ENCODE results near the gene ZNF785. TPM values are rescaled to one million over a fixed set of nuclear protein-coding genes. Genes with fewer than 3 reads are reported as not detected.

The ZNF785 gene
- total and polyA plus RNA-seq, 2 of the 13 experiments (the other 11 are each of a cell fraction or from before 2014, with no cell fraction given): 0.01 TPM; not detected in 1

DNA sequence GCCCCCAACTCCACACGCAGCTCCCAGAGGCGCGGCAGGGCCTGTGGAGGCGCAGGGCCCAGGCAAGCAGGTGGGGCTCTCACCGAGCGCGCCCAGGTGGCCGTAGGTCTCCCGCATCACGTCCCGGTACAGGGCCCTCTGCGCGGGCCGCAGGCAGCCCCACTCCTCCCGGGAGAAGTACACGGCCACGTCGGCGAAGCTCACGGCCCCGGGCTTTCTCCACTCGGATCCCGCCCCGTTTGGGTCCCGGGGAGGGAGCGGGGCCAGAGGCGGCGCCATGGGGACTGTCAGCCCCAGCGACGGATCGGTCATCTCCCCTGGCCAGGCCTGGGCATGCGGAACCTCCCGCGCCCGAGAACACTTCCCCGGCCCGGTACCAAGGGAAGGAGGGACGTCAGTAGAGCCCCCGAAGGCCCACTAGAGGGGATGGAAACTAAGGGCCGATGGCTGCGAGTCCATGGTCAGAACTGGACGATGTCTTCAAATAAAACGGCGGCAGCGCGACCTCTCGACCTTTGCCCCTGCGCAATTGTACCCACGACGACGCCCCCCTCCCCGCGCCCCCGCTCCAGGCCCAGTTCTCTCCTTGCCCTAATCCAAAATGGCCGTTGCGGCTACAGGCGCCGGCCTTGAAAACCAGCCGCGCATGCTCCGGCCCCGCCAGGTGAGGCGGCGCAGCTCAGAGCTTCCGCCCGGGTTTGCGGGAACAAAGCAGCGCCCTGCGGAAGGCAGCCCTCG is 51.0 kb downstream of the ZNF785 start, which contains the start of gene ZNF747 (continued):
- TF ChIP-seq, protein P1, sequence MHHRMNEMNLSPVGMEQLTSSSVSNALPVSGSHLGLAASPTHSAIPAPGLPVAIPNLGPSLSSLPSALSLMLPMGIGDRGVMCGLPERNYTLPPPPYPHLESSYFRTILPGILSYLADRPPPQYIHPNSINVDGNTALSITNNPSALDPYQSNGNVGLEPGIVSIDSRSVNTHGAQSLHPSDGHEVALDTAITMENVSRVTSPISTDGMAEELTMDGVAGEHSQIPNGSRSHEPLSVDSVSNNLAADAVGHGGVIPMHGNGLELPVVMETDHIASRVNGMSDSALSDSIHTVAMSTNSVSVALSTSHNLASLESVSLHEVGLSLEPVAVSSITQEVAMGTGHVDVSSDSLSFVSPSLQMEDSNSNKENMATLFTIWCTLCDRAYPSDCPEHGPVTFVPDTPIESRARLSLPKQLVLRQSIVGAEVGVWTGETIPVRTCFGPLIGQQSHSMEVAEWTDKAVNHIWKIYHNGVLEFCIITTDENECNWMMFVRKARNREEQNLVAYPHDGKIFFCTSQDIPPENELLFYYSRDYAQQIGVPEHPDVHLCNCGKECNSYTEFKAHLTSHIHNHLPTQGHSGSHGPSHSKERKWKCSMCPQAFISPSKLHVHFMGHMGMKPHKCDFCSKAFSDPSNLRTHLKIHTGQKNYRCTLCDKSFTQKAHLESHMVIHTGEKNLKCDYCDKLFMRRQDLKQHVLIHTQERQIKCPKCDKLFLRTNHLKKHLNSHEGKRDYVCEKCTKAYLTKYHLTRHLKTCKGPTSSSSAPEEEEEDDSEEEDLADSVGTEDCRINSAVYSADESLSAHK (CRISPR knock-in tag; IDR thresholded peaks at IDR 0.05; ENCODE audit: borderline replicate concordance): 0 out of 2 replicates have a peak, but pooled peaks have one; percentile 15
- TF ChIP-seq RFX5 (IDR thresholded peaks at IDR 0.05; ENCODE audit: low read depth, low read length) (no peak), HNF1B (CRISPR knock-in tag; IDR thresholded peaks at IDR 0.05) (peak; percentile 77), ZNF350 (CRISPR knock-in tag; IDR thresholded peaks at IDR 0.05; ENCODE audit: borderline replicate concordance, low read depth) (peak; percentile 91; the same call in 1 of the 2 replicates), FOXK1 (CRISPR knock-in tag; IDR thresholded peaks at IDR 0.05; ENCODE audit: borderline replicate concordance, low read depth) (peak; percentile 75; the same call in 1 of the 2 replicates), ZNF761 (CRISPR knock-in tag; conservative IDR thresholded peaks at IDR 0.05) (peak; percentile 56), ZMAT3 (CRISPR knock-in tag; conservative IDR thresholded peaks at IDR 0.05) (peak; percentile 45; the same call in 1 of the 2 replicates), MTF1 (CRISPR knock-in tag; IDR thresholded peaks at IDR 0.05) (no peak; the same call in 1 of the 2 replicates), ZNF678 (CRISPR knock-in tag; IDR thresholded peaks at IDR 0.05) (no peak; the same call in 1 of the 2 replicates), NFYC (CRISPR knock-in tag; IDR thresholded peaks at IDR 0.05) (peak; percentile 61; the same call in 1 of the 2 replicates), ZNF143 (CRISPR knock-in tag; IDR thresholded peaks at IDR 0.05) (peak; percentile 59; the same call in 1 of the 2 replicates), SP5 (CRISPR knock-in tag; IDR thresholded peaks at IDR 0.05; ENCODE audit: borderline replicate concordance, low read depth) (peak; percentile 55; the same call in 1 of the 2 replicates), AHR (CRISPR knock-in tag; IDR thresholded peaks at IDR 0.05) (no peak), ZNF674 (CRISPR knock-in tag; IDR thresholded peaks at IDR 0.05; ENCODE audit: low read depth) (peak; percentile 92), ZNF274 (CRISPR knock-in tag; IDR thresholded peaks at IDR 0.05) (peak; percentile 83; the same call in 1 of the 2 replicates), MAFG (CRISPR knock-in tag; IDR thresholded peaks at IDR 0.05) (0 out of 2 replicates have a peak, but pooled peaks have one; percentile 61), NR2F6 (IDR thresholded peaks at IDR 0.05) (peak; percentile 97), NR2F6 (CRISPR knock-in tag; IDR thresholded peaks at IDR 0.05) (peak; percentile 99), NBN (conservative IDR thresholded peaks at IDR 0.05) (no peak)
- TF ChIP-seq, protein P2, sequence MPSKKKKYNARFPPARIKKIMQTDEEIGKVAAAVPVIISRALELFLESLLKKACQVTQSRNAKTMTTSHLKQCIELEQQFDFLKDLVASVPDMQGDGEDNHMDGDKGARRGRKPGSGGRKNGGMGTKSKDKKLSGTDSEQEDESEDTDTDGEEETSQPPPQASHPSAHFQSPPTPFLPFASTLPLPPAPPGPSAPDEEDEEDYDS (CRISPR knock-in tag; IDR thresholded peaks at IDR 0.05): peak; percentile 81
- TF ChIP-seq, protein P3, sequence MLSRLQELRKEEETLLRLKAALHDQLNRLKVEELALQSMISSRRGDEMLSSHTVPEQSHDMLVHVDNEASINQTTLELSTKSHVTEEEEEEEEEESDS (CRISPR knock-in tag; IDR thresholded peaks at IDR 0.05; ENCODE audit: borderline replicate concordance): 0 out of 2 replicates have a peak, but pooled peaks have one; percentile 30
- TF ChIP-seq, protein P4, sequence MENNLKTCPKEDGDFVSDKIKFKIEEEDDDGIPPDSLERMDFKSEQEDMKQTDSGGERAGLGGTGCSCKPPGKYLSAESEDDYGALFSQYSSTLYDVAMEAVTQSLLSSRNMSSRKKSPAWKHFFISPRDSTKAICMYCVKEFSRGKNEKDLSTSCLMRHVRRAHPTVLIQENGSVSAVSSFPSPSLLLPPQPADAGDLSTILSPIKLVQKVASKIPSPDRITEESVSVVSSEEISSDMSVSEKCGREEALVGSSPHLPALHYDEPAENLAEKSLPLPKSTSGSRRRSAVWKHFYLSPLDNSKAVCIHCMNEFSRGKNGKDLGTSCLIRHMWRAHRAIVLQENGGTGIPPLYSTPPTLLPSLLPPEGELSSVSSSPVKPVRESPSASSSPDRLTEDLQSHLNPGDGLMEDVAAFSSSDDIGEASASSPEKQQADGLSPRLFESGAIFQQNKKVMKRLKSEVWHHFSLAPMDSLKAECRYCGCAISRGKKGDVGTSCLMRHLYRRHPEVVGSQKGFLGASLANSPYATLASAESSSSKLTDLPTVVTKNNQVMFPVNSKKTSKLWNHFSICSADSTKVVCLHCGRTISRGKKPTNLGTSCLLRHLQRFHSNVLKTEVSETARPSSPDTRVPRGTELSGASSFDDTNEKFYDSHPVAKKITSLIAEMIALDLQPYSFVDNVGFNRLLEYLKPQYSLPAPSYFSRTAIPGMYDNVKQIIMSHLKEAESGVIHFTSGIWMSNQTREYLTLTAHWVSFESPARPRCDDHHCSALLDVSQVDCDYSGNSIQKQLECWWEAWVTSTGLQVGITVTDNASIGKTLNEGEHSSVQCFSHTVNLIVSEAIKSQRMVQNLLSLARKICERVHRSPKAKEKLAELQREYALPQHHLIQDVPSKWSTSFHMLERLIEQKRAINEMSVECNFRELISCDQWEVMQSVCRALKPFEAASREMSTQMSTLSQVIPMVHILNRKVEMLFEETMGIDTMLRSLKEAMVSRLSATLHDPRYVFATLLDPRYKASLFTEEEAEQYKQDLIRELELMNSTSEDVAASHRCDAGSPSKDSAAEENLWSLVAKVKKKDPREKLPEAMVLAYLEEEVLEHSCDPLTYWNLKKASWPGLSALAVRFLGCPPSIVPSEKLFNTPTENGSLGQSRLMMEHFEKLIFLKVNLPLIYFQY (CRISPR knock-in tag; IDR thresholded peaks at IDR 0.05; ENCODE audit: borderline replicate concordance): peak; percentile 93
